GM19372 (cell line): ENCODE data around the gene C18orf54.
A peak's percentile ranks its signal among the peaks of the same experiment; 100 is the strongest.
"Not testable (repeated sequence)": the region's sequence is repeated elsewhere in the genome, so short reads cannot be mapped to it uniquely, and the experiment has no call there.

ENCODE experiments used
- ATAC-seq: cut with Tn5 transposase; IDR thresholded peaks from one replicate; pipeline ENCODE4 v1.9.1; 2021; ENCODE audit warnings: mild to moderate bottlenecking, low read depth, moderate library complexity; ENCODE audit not compliant: unreplicated experiment

The C18orf54 gene

DNA sequence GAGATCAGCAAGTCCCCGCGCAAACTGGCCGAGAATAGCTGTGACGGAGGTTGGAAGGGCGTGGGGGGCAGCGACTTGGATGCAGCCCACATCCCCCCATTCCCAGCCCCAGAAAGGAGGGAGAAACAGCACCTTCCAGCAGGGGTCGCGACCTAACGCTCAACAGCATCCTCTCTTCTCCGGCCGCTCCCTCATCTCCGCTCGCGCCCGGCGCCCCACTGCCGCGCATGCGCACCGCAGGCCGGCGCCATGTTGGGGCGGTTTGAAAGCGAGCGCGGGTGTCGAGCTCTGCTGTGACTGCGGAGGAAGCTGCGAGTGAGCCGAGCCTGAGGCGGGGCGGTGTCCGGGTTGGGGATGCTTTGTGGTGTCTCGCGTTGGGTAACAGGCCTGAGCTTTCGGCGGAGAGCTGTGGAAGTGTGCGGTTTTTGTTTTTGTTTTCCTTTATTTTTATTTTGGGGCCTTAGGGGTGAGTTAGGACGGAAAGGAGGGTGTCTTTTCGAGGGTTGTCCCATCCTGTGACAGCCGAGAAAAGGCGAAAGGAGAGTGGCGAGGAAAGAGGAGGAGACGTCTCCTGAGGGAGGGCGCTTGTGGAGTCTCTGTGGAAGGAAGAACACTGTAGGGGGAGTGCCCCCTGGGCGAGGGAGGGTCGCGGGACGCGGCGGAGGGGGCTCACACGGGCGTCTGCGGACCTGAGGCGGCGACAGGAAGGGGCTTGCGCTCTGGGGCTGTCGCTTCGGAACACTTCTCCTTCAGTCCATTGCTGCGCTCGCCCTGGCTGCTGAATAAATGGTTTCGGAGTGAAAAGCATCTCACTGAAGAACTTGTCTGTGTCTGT lies at the start of gene C18orf54, which contains the start of gene STARD6:
Gene C18orf54, plus strand, starts transcription at position 247 of the 835 bp plus-strand sequence. CDS start 2,667 bp downstream, outside the sequence.
Gene STARD6, minus strand, starts transcription at position 199 of the 835 bp plus-strand sequence. CDS start 3,285 bp downstream, outside the sequence.
- peak; percentile 86 for ATAC-seq

- not testable (repeated sequence) for ATAC-seq
Measured at GRCh38 chr18:54309564-54309963, 48.1 kb upstream of the C18orf54 start.

DNA sequence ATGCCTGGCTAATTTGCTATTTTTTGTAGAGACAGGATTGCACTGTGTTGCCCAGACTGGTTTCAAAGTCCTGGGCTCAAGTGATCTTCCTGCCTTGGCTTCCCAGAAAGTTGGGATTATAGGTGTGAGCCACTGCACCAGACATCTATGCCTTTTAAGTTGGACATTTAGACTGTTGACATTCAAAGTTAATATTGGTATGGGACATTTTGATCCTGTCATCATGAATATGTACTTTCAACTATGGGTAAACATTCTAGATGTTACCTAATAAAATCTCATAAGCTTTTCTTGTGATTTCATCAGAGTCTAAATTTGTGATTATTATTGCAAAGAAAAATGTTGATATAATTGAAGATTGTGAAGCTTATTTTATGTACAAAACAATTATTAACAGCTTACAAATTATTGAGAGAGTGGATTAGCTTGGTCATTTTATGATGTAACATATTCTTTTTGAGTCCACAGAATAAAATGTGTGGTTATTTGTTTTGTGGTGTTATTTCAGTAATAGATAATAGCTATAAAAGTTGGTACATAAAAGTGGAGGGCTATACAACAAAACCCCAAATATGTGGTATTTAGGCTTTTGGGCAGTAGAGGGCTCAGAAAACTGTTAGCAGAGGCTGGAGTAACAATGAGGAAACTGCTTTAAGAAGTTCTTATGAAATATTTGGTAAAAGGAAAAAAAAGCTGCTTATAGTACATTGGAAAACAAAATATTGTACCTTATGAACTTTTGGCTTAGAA lies 41.5 kb upstream of the C18orf54 start:
- ATAC-seq: no peak

GRCh38 chr18:54323561-54323960 lies 34.1 kb upstream of the C18orf54 start:
- no peak for ATAC-seq

DNA sequence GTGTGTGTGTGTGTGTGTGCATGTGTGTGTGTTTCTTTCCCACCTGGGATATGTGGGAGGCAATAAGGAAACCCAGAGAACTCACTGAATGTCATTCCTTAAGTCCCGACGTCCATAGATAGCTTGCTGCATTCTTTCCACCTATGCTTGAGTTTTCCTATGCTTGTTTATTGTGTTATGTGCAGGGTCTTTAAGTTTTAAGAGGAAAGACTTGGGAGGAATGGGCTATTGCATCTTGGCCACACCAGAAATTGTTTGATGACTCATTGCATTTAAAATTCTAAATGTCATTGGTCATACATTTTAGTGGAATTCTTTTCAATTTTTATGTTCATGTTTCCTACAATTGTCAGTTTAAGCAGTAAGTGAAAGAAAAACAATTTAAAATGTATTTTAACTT lies 33.7 kb upstream of the C18orf54 start:
- ATAC-seq: no peak

DNA sequence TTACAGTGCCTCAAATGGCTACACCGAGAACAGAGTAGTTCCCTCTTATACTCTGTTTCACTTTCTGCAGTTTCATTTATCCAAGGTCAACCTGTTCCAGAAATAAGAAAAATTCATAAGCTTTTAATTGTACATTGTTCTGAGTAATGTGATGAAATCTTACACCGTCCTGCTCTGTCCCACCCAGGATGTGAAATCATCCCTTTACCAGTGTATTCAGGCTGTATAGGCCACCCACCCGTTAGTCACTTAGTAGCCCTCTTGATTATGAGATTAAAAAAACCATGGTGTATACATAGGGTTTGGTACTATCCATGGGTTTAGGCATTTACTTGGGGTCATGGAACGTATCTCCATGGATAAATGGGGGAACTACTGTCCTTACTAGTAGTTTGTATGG lies 29.9 kb upstream of the C18orf54 start:
- no peak for ATAC-seq

- ATAC-seq: no peak
Measured at GRCh38 chr18:54329787-54330186, 27.9 kb upstream of the C18orf54 start.

GRCh38 chr18:54330768-54331548 lies 26.7 kb upstream of the C18orf54 start:
- ATAC-seq: no peak

DNA sequence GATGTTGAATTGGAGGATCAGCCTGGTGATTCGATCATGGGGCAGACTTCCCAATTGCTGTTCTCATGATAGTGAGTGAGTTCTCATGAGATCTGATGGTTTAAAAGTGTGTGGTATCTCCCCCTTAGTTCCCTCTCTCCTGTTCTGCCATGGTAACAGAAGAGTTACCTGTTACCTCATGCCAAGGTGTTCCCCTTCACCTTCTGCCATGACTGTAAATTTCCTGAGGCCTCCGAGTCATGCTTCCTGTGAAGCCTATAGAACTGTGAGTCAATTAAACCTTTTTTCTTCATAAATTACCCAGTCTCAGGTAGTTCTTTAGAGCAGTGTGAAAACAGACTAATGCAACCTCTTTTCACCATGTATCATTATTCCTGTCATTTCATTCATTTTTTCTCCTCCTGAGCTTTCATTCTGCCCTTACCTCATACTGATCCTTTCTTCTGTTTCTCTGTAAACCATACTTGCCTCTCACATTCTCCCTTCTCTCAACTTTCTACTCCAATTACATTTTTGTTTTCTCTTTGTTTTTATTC lies 22.0 kb upstream of the C18orf54 start:
- no peak for ATAC-seq

DNA sequence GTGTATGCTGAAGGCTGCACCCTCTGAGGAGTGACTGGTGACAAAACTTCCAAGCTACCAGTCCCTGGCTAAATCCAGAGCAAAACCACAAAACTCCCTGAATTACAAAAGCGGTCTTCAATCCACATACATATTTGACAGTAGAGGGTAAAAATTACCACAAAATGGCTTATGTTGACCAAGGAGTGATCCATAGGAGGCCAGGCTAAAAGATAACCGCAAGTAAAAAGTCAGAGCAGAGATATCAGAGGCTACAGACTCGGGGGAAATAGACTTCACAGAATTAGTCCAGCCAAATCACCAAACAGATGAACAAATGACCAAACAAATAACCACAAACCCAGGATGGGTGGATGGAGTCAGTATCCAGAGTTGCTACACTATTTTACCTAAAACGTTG lies 19.5 kb upstream of the C18orf54 start:
- ATAC-seq: no peak

GRCh38 chr18:54351186-54351585 lies 6.5 kb upstream of the C18orf54 start:
- ATAC-seq: no peak

- ATAC-seq: peak; percentile 41
Measured at GRCh38 chr18:54357082-54357659, 535 bp upstream of the C18orf54 start.

GRCh38 chr18:54358495-54359040 lies 862 bp downstream of the C18orf54 start:
- peak; percentile 6 for ATAC-seq

- ATAC-seq: no peak
Measured at GRCh38 chr18:54359233-54359632, 1.5 kb downstream of the C18orf54 start.

DNA sequence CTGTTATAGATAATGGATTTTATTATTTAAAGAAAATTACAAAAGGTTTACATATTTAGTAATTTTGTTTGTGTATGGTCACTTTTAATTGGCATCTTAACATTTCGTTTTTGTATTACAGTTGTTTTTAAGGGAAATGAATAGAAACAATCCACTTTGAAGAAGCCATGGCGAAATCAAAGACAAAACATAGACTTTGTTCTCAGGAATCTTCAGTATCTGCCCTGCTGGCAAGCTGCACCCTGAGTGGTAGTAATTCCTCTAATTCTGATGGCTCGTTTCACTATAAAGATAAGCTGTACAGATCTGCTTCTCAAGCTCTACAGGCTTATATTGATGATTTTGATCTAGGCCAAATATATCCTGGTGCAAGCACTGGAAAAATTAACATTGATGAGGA lies 2.7 kb downstream of the C18orf54 start:
- ATAC-seq: no peak

DNA sequence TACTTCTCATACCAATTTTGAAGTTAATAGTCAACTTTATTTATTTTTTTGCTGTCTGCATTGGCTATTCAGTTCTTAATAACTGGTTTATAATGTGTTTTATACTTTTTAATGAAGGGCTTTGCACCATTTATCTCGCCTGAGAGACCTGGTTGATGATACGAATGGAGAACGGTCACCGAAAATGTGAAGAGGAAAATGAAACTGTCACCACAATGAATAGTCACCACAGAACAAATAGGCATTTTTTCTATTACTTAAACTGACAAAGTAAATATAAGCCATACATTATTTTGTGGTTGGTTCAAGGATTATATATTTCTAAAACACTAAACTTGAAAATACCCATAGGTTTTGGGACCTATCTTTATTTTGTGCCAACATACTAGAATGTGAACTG lies 20.4 kb downstream of the C18orf54 start:
- no peak for ATAC-seq

DNA sequence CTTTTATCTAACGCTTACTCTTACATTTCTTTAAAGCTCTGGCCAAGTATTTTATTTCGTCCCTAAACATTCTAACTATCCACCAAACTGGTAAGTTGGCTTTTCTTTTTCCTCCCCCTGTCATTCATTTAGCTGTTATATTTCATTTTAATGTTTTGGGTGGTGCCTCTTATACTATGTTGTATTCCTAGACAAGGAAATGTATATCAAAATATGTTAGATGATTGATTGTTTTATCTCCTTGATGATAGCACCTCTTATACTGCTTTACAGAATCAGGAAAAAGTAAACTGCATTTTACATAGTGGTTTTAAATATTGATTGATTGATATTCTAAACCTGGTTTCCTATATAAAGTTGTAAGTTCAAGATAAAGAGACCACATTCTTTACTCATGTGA lies 23.9 kb downstream of the C18orf54 start:
- no peak for ATAC-seq

DNA sequence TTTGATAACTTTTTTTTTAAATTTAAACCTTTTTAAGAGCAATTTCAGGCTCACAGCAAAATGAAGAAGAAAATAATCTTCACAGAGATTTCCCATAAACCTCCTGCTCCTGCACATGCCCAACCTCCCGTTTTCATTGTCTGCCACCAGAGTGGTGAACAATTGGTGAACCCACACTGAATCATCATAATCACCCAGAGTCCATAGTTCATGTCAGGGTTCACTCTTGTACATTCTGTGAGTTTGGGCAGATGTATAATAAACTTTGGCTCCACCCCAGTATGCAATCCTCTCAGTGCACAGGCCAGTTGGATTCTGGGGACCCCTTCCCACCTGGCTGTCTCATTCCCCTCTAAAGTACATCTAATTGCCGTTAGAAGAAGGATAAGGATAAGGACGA lies 24.4 kb downstream of the C18orf54 start:
- no peak for ATAC-seq

DNA sequence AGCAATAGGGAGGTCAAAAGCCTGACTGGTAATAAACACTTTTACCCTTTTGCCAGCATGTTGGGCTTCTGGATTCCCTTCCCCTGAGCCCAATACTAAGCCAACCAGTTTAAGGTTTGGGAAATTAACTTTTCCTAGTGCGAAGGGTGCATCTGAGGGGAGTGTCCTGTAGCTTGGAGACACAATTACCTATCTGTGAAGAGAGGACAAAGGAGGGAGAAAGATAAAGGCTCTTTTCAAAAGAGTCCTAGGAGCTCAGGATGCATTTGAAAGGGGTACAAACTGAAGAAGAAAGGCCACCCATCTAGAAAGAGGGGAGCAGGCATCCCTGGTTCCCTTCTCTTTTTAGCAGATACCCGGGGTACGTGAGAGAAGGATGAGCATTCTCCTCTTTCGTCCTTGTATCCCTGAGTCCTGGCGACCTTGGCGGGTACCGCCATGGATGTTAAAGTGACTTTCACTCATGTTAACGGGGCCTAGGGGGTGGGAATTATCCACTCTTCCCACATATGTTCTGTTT lies 25.1 kb downstream of the C18orf54 start:
- ATAC-seq: no peak

- no peak for ATAC-seq
Measured at GRCh38 chr18:54386043-54386442, 28.3 kb downstream of the C18orf54 start.
